ENCODE results near the gene C19orf25.

Gene C19orf25

DNA sequence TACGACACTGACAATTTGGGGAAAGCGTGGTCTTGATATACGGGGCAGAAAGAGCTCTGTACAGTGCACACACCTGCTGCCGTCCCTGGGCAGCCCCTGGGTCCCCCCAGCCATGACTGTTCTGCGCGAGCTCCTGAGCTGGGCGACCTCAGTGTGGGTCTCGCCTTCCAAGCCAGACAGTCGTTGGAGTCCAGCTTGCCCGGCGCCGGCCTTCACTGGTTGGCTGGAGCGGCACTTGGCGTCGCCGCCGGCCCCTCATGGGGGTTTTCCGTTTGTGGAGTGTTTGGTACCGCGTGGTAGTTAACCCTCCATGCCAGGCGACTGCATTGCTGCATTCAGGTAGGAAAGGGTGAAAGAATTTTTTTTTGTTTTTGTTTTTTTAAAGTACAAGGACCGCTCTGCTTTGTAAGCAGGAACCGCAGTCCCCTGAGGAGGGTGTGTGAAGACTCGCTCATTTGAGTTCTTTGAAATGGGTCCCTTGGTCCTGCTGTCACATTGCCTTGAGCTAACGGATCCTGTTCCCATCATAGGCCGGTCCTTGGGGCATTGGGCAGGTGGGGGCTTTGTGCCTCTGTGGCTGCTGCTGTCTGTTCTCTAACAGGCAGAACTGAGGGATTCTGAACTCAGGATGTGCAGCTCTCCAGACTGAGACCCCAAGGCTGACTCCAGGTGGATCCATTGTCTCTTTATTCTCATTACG is 51.6 kb downstream of the C19orf25 start:
- no peak for DNase-seq

GRCh38 chr19:1426736-1427135 is 52.3 kb downstream of the C19orf25 start:
- DNase-seq, result no peak

GRCh38 chr19:1425902-1426301 is 53.1 kb downstream of the C19orf25 start:
- no peak for DNase-seq

GRCh38 chr19:1425102-1425837 is 53.7 kb downstream of the C19orf25 start:
- no peak for DNase-seq

DNA sequence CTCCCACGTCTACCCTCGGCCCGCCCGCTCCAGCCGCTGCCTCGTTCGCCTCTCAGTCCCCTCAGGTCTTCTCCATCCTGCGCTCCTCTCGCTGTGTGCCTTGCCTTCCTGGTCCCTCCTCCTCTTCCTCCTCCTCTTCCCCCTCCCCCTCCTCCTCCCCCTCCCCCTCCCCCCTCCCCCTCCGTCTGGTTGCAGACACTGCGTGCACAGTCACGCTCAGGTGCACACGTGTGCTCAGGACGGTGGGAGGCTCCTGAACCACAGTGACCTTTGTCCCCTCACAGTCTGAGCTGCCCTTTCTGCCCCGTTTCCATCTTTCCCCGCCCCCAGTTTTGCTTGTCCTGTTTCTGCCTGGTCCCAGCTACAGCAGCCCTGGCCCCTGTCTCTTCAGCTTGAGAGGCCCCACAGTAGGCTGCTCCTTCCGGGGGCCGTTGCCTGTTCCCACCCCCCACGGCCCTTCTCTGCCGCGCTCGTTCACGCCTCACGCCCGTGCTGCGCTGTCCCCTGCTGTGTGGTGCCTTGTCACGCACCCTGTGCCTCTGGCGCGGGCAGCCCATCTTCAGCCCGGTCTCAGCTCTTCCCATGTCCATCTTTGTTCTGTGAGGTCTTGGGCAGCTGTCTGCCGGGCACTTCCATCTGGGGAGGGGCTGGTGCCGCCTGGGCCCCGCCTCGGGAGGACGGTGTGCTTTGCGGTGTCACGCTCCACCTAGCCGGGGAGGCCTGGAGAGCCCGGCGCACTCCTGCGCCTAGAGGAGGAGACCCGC is 54.6 kb downstream of the C19orf25 start:
- no peak for DNase-seq

- no peak for DNase-seq
Observed at GRCh38 chr19:1423436-1424191, 55.4 kb downstream of the C19orf25 start.

Measured in effector CD4-positive, alpha-beta T cell (primary cell).